ENCODE results near the gene PRRC2C.

DNA sequence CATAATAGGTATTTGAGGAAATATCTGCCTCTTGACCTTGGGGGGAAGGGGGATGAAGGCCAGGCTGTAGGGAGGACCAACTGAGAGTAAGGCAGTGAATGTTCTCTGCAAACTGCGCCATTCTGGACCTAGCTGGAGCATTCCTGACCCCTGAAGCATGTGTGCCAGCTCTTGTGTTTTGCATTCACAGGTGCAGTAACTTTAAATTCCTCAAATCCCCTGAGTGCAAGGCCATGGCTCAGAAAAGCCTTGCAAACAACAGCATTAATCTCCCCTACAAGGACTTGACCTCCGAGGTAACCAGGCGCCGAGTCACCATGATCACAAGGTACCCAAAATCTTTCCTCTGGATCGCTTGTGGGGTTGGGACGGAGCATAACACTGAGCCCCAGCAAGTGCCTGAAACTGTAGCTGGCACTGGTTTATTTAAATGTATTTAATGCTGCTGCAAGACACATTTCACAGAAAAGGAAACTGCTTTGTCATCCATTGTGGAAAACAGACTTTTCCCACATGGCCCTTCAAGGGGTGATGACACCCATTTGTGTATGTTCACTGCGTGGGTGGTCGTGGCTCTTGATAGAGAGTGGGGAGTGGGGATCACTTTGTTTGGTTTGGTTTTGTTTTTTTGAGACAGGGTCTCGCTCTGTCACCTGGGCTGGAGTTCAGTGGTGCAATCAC is 138.5 kb downstream of the PRRC2C start:
- TF ChIP-seq, protein P1, sequence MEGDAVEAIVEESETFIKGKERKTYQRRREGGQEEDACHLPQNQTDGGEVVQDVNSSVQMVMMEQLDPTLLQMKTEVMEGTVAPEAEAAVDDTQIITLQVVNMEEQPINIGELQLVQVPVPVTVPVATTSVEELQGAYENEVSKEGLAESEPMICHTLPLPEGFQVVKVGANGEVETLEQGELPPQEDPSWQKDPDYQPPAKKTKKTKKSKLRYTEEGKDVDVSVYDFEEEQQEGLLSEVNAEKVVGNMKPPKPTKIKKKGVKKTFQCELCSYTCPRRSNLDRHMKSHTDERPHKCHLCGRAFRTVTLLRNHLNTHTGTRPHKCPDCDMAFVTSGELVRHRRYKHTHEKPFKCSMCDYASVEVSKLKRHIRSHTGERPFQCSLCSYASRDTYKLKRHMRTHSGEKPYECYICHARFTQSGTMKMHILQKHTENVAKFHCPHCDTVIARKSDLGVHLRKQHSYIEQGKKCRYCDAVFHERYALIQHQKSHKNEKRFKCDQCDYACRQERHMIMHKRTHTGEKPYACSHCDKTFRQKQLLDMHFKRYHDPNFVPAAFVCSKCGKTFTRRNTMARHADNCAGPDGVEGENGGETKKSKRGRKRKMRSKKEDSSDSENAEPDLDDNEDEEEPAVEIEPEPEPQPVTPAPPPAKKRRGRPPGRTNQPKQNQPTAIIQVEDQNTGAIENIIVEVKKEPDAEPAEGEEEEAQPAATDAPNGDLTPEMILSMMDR (IDR thresholded peaks at IDR 0.05), result no peak
- TF ChIP-seq POLR2AphosphoS5 (IDR thresholded peaks at IDR 0.05; ENCODE audit: insufficient read depth in 1 of 2, low read depth in 1 of 2), result no peak
- no peak for TF ChIP-seq POLR2A (IDR thresholded peaks at IDR 0.05)

Measured in vagina (tissue), 2 donors.